Measurements from ENCODE around the gene EFNB3.

The EFNB3 gene

DNA sequence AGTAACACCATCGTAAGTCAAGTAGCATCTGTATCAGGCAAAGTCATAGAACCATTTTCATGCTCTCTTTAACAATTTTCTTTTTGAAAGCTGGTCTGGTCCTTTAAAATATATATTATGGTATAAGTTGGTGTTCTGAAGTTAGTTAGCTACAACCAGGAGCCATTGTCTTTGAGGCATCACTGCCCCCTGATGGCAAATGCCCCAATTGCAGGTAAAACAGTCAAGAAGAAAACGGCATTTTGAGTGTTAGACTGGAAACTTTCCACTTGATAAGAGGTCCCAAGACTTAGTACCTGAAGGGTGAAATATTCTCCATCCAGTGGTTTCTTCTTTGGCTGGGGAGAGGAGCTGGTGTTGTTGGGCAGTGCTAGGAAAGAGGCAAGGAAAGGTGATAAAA is 31.8 kb upstream of the EFNB3 start:
- Histone ChIP-seq H3K9me3 (ENCODE audit: severe bottlenecking) (peaks cover 8% of the 10 kb centered on the region), H3K36me3 (peaks cover 59% of the 10 kb centered on the region), H3K4me3 (ENCODE audit: low read depth, low read length) (no peak overlapping the region), H3K27me3 (ENCODE audit: insufficient read depth, low read depth, severe bottlenecking) (no peaks in the 10 kb centered on the region), H3K27ac (no peak overlapping the region)
- DNase-seq, result peak; percentile 48
- peak; percentile 43 for TF ChIP-seq CTCF (IDR thresholded peaks at IDR 0.05; ENCODE audit: low read depth, low read length)

DNA sequence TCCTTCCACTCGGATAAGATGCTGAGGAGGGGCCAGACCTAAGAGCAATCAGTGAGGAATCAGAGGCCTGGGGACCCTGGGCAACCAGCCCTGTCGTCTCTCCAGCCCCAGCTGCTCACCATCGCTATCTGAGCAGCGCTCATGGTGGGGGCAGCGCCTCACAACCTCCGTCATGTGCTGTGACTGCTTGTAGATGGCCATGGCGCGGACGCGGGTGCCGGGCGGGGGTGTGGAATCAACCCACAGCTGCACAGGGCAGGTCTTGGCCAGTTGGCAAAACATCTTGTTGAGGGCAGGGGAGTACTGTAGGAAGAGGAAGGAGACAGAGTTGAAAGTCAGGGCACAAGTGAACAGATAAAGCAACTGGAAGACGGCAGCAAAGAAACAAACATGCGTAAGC is 30.1 kb upstream of the EFNB3 start:
- no peak overlapping the region for H3K27ac ChIP-seq
- H3K9me3 ChIP-seq (ENCODE audit: severe bottlenecking), result peaks cover 8% of the 10 kb centered on the region
- H3K4me3 ChIP-seq (ENCODE audit: low read depth, low read length), result no peak overlapping the region
- no peak for DNase-seq
- no peaks in the 10 kb centered on the region for H3K27me3 ChIP-seq (ENCODE audit: insufficient read depth, low read depth, severe bottlenecking)
- peaks cover 50% of the 10 kb centered on the region for H3K36me3 ChIP-seq
- no peak for TF ChIP-seq CTCF (IDR thresholded peaks at IDR 0.05; ENCODE audit: low read depth, low read length)

GRCh38 chr17:7676533-7676932 is 28.5 kb upstream of the EFNB3 start:
- Histone ChIP-seq H3K9me3 (ENCODE audit: severe bottlenecking) (peaks cover 8% of the 10 kb centered on the region), H3K27ac (no peak overlapping the region), H3K36me3 (peaks cover 34% of the 10 kb centered on the region), H3K27me3 (ENCODE audit: insufficient read depth, low read depth, severe bottlenecking) (no peaks in the 10 kb centered on the region), H3K4me3 (ENCODE audit: low read depth, low read length) (no peak overlapping the region)
- no peak for TF ChIP-seq CTCF (IDR thresholded peaks at IDR 0.05; ENCODE audit: low read depth, low read length)
- DNase-seq, result no peak

- Histone ChIP-seq H3K4me3 (ENCODE audit: low read depth, low read length) (no peak overlapping the region), H3K27me3 (ENCODE audit: insufficient read depth, low read depth, severe bottlenecking) (no peaks in the 10 kb centered on the region), H3K9me3 (ENCODE audit: severe bottlenecking) (peaks cover 8% of the 10 kb centered on the region), H3K36me3 (peaks cover 26% of the 10 kb centered on the region), H3K27ac (no peak overlapping the region)
- DNase-seq, result no peak
- no peak for TF ChIP-seq CTCF (IDR thresholded peaks at IDR 0.05; ENCODE audit: low read depth, low read length)
These were observed 27.5 kb upstream of the EFNB3 start for GRCh38 chr17:7677388-7678067.

GRCh38 chr17:7684851-7685532 is 20.0 kb upstream of the EFNB3 start:
- H3K27ac ChIP-seq, result peak overlapping the region; percentile 99
- no peak for TF ChIP-seq CTCF (IDR thresholded peaks at IDR 0.05; ENCODE audit: low read depth, low read length)
- DNase-seq, result no peak
- H3K36me3 ChIP-seq, result peaks cover 21% of the 10 kb centered on the region
- no peaks in the 10 kb centered on the region for H3K27me3 ChIP-seq (ENCODE audit: insufficient read depth, low read depth, severe bottlenecking)
- peak overlapping the region; percentile 96 for H3K4me3 ChIP-seq (ENCODE audit: low read depth, low read length)
- no peaks in the 10 kb centered on the region for H3K9me3 ChIP-seq (ENCODE audit: severe bottlenecking)
